K562 (cell line): ENCODE measurements around the gene MND1. TPM values are rescaled to one million over a fixed set of nuclear protein-coding genes. Genes with fewer than 3 reads are reported as not detected.

Experiments used
- ETS2 ChIP-seq: IDR thresholded peaks from 2 replicates; pipeline ENCODE4 v1.6.1; 2016; ENCODE audit warnings: borderline replicate concordance, missing genetic modification characterization, mild to moderate bottlenecking, moderate library complexity, missing compliant biosample characterization; ENCODE audit not compliant: poor library complexity, severe bottlenecking
- JUN ChIP-seq, 2 experiments: sonication (generic) in 1 of 2; formaldehyde crosslinking in 1 of 2; IDR thresholded peaks; 2 replicates each; pipeline versions ENCODE4 v1.6.1 to v1.8.0; 2012 to 2022; ENCODE audit warnings: borderline replicate concordance in 2 of 2, mild to moderate bottlenecking in 2 of 2, improper control_type of control experiment in 1 of 2, low read depth in 1 of 2, low read length in 1 of 2, missing genetic modification reagents in 1 of 2
- MECOM ChIP-seq: fragments of 250-450 bp; sonication (Bioruptor Pico); IDR thresholded peaks from 2 replicates; pipeline ENCODE4 v1.8.0; 2022; ENCODE audit warnings: inconsistent platforms
- RBM22 ChIP-seq: fragments of 200-400 bp; formaldehyde crosslinking; IDR thresholded peaks from 2 replicates; pipeline ENCODE4 v1.6.1; 2018; ENCODE audit warnings: low read length, low read depth; ENCODE audit not compliant: poor library complexity, severe bottlenecking
- ZNF354B ChIP-seq: fragments of 250-450 bp; sonication (Bioruptor Pico); IDR thresholded peaks from 2 replicates; pipeline ENCODE4 v1.4.0; 2020
- ZNF586 ChIP-seq: fragments of 450-650 bp; formaldehyde crosslinking; conservative IDR thresholded peaks from 2 replicates; pipeline ENCODE4 v1.4.0; 2020; ENCODE audit warnings: mild to moderate bottlenecking, moderate library complexity
- polyA plus RNA-seq, 8 experiments: library from polyadenylated mRNA; depleted of rRNA in 4 of 8; stranded (reverse) in 5 of 8; unstranded in 3 of 8; fragments of >200 nt; fragmentation: Nextera tagmentation in 2 of 8; fragmentation: Illumina TruSeq in 1 of 8; extraction: Ambion mirVana in 2 of 8; extraction: Trizol in 1 of 8; gene quantifications; 2 replicates each; pipeline versions ENCODE4 v1.2.1 to v1.2.3, GENCODE V29; 2011 to 2014; ENCODE audit warnings: inconsistent platforms in 1 of 8, missing spikeins in 1 of 8
- total RNA-seq, 7 experiments: library from RNA; depleted of rRNA in 6 of 7; stranded (reverse); fragments of >200 nt in 6 of 7; fragmentation: Illumina TruSeq in 2 of 7; extraction: Trizol in 2 of 7; gene quantifications; 2 replicates each; pipeline versions ENCODE4 v1.2.1 to v1.2.3, GENCODE V29; 2011 to 2021; ENCODE audit warnings: low replicate concordance in 1 of 7
- TF ChIP-seq, protein P1 (sequence below): IDR thresholded peaks from 2 replicates; pipeline ENCODE4 v1.6.1; 2012; ENCODE audit warnings: low read depth, low read length, improper control_type of control experiment, borderline replicate concordance
- TF ChIP-seq, protein P2 (sequence below): sonication (generic); formaldehyde crosslinking; IDR thresholded peaks from 2 replicates; pipeline ENCODE4 v1.8.0; 2022; ENCODE audit warnings: mild to moderate bottlenecking, missing genetic modification reagents

MND1 gene
- total and polyA plus RNA-seq, 9 of the 15 experiments (the other 6 are each of a cell fraction or from before 2014, with no cell fraction given), result 35.3 to 94.1 (median 59.9) TPM

- TF ChIP-seq, protein P1, sequence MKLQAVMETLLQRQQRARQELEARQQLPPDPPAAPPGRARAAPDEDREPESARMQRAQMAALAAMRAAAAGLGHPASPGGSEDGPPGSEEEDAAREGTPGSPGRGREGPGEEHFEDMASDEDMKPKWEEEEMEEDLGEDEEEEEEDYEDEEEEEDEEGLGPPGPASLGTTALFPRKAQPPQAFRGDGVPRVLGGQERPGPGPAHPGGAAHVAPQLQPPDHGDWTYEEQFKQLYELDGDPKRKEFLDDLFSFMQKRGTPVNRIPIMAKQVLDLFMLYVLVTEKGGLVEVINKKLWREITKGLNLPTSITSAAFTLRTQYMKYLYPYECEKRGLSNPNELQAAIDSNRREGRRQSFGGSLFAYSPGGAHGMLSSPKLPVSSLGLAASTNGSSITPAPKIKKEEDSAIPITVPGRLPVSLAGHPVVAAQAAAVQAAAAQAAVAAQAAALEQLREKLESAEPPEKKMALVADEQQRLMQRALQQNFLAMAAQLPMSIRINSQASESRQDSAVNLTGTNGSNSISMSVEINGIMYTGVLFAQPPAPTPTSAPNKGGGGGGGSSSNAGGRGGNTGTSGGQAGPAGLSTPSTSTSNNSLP, result no peak
- TF ChIP-seq ETS2 (tag), result no peak
- no peak for TF ChIP-seq JUN (IDR thresholded peaks at IDR 0.05; ENCODE audit: borderline replicate concordance, low read depth, low read length)
- no peak for TF ChIP-seq JUN (CRISPR knock-in tag; IDR thresholded peaks at IDR 0.05; ENCODE audit: borderline replicate concordance)
- no peak for TF ChIP-seq MECOM (CRISPR knock-in tag)
- peak; percentile 80; the same call in 1 of the 2 replicates for TF ChIP-seq ZNF354B (CRISPR knock-in tag)
- no peak for TF ChIP-seq ZNF586 (CRISPR knock-in tag)
- no peak for TF ChIP-seq RBM22
- TF ChIP-seq, protein P2, sequence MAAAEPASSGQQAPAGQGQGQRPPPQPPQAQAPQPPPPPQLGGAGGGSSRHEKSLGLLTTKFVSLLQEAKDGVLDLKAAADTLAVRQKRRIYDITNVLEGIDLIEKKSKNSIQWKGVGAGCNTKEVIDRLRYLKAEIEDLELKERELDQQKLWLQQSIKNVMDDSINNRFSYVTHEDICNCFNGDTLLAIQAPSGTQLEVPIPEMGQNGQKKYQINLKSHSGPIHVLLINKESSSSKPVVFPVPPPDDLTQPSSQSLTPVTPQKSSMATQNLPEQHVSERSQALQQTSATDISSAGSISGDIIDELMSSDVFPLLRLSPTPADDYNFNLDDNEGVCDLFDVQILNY (CRISPR knock-in tag), result no peak
Observed at GRCh38 chr4:153372967-153373562, 28.6 kb downstream of the MND1 start (continued).
